Effector memory CD4-positive, alpha-beta T cell (primary cell): ENCODE measurements around the gene ULK4.

ENCODE experiments used
- DNase-seq, 3 donors: peaks; one replicate each; pipeline ENCODE4 v3.0.0-alpha.2; 2020
- H3K27ac ChIP-seq: 2 replicates; pipeline ENCODE4 v1.7.0; 2013; ENCODE audit warnings: mild to moderate bottlenecking, low read length, moderate library complexity; ENCODE audit not compliant: insufficient read depth, poor library complexity, severe bottlenecking
- H3K27me3 ChIP-seq: replicated peaks from 2 replicates; pipeline ENCODE4 v1.7.0; 2013; ENCODE audit warnings: mild to moderate bottlenecking, low read length; ENCODE audit not compliant: insufficient read depth, control insufficient read depth, poor library complexity, severe bottlenecking
- H3K36me3 ChIP-seq: 2 replicates; pipeline ENCODE4 v1.7.0; 2013; ENCODE audit warnings: mild to moderate bottlenecking, low read length, moderate library complexity; ENCODE audit not compliant: control insufficient read depth, insufficient read depth
- H3K4me1 ChIP-seq: 2 replicates; pipeline ENCODE4 v1.7.0; 2013; ENCODE audit warnings: low read length, mild to moderate bottlenecking; ENCODE audit not compliant: control insufficient read depth, insufficient read depth, poor library complexity, severe bottlenecking
- H3K4me3 ChIP-seq: 2 replicates; pipeline ENCODE4 v1.7.0; 2013; ENCODE audit warnings: low read length, low read depth, mild to moderate bottlenecking; ENCODE audit not compliant: insufficient read depth, poor library complexity, severe bottlenecking
- H3K9me3 ChIP-seq: 2 replicates; pipeline ENCODE4 v1.7.0; 2013; ENCODE audit warnings: mild to moderate bottlenecking, low read length, moderate library complexity; ENCODE audit not compliant: control insufficient read depth

ULK4 gene

DNA sequence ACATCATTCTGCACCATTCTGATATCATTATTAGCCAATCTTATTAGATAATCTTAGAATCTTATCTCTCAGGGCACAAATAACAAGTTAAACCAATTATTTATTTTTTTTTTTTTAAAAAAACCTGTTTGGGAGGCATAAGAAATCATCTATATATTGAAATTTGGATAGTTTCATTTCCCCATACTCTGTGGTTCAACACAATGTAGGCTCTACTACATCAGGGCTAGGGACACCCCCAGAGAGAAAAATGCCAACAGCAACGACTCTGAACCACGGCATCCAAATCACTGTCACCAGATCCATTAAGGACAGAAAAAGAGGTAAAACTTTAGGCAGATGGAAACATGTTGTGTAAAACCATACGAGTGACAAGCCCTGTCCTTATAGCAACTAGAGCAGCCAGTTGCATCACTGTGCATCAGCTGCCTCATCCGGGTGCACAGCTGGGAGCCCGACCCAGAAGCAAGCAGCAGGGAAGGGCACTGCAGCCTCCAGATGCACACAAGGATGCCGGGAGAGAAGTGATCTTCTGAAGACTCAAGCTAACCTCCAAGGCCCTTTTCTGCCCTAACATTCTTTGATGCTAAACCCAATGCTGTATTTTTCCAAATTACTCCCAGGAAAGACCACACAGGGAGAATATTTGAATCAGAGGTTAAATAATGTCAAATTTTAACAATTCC is 381.5 kb downstream of the ULK4 start:
- DNase-seq = no peak

DNA sequence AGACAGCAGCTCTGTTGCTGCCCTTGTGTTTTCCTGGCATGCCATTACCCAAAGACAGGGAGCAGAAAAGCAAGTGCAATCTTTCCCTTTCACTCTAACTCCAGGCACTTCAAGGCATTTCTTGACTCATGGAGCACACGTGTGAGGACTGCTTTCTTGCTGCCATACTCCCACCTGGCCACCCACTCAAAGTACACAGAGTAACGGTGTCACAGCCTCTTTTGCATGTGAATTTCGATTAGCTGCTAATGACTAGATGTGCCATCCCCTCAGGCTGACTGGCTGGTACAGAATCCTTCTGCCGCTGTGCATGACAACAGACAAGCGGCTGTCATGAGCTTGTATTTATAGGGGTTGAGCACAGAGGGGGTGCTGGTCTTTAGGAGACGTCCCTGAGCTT is 382.0 kb downstream of the ULK4 start:
- Histone ChIP-seq H3K36me3 (no peaks in the 10 kb centered on the region), H3K27me3 (no peaks in the 10 kb centered on the region), H3K4me1 (no peaks in the 10 kb centered on the region), H3K4me3 (no peak overlapping the region), H3K27ac (no peak overlapping the region), H3K9me3 (no peaks in the 10 kb centered on the region)
- DNase-seq = no peak

More for the DNA sequence above, 381.5 kb downstream of the ULK4 start:
- H3K27ac ChIP-seq = no peak overlapping the region
- H3K9me3 ChIP-seq = no peaks in the 10 kb centered on the region
- H3K36me3 ChIP-seq = no peaks in the 10 kb centered on the region
- H3K4me3 ChIP-seq = no peak overlapping the region
- no peaks in the 10 kb centered on the region for H3K4me1 ChIP-seq
- H3K27me3 ChIP-seq = no peaks in the 10 kb centered on the region

DNA sequence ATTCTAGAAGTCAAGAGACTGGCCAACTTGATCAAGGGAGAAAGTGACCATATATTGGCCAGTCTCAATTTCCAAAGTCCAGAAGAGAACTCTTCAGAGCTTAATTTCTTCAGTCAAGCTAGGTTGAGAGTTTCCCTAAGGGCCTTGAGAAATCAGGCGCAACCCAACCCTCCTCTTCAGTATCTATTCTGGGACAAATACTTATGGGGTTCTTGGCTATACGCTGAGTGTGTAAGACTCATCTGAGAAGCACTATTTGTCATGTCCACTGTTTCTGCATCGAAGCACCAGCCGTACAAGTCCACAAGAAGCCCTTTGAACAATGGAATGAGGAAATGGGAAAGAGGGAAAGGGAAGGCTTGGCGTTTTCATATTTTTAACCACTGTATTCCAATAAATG is 383.1 kb downstream of the ULK4 start:
- Histone ChIP-seq H3K4me1 (no peaks in the 10 kb centered on the region), H3K9me3 (no peaks in the 10 kb centered on the region), H3K36me3 (no peaks in the 10 kb centered on the region), H3K27ac (no peak overlapping the region), H3K27me3 (no peaks in the 10 kb centered on the region), H3K4me3 (no peak overlapping the region)
- DNase-seq = no peak

DNA sequence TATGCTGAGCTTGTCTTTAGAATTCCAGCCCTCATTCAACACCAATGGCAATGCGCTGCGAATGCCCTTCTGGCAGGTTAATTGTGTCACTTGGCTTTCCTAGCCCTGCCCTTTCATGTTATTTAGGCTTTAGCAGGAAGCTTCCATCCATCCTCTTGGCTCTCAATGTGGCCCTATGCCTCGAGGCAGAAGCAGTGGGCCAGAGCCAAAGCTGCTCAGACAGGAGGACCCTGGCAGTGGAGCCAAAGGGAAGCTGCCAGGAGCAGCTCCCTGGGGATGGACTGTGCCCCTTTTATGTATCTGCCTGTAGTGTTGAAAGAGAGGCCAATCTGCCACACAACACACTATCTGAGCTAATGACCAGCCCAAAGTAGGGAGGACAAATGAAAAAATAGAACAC is 386.2 kb downstream of the ULK4 start:
- DNase-seq = no peak
- Histone ChIP-seq H3K9me3 (no peaks in the 10 kb centered on the region), H3K4me3 (no peak overlapping the region), H3K36me3 (no peaks in the 10 kb centered on the region), H3K4me1 (no peaks in the 10 kb centered on the region), H3K27ac (no peak overlapping the region), H3K27me3 (no peaks in the 10 kb centered on the region)

DNA sequence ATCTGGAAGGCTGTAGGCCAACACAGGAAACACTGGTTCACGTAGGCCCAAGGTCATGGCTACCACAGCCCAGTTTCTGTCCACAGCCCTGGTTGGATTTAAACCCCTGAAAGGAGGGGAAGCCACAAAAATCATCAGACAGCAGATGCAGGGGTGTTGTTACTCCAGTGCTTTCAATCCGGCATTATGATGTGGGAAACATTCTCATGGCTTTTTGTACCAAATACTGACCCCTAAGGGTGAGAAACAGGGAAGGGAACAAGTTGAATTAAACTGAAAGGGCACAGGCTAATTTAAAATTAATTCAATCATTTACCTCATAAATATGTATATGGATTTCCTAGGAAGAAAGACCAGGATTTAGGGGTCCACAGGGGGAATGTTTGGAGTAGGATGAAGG is 387.0 kb downstream of the ULK4 start:
- no peak overlapping the region for H3K4me3 ChIP-seq
- H3K36me3 ChIP-seq = no peaks in the 10 kb centered on the region
- no peak for DNase-seq
- no peaks in the 10 kb centered on the region for H3K9me3 ChIP-seq
- H3K27me3 ChIP-seq = no peaks in the 10 kb centered on the region
- H3K27ac ChIP-seq = no peak overlapping the region
- no peaks in the 10 kb centered on the region for H3K4me1 ChIP-seq

DNA sequence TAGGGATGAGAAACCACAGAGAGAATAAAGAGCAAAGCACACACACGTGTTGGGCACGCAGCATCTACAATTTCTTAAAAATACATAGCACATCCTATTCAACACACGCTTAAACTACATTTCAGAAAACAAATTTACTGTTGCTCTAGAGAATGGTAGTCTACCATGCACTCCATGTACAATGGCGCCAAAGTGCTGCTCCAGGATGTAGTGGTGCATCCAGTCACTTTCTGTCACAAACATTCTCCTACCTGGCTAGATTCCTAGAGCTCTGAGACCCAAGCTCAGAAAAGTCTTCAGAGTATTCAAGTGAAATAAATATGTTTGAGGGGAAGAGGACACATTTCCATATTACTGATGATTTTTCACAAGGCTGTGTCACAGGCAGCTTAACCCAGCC is 388.3 kb downstream of the ULK4 start:
- no peaks in the 10 kb centered on the region for H3K36me3 ChIP-seq
- DNase-seq = no peak
- H3K9me3 ChIP-seq = no peaks in the 10 kb centered on the region

DNA sequence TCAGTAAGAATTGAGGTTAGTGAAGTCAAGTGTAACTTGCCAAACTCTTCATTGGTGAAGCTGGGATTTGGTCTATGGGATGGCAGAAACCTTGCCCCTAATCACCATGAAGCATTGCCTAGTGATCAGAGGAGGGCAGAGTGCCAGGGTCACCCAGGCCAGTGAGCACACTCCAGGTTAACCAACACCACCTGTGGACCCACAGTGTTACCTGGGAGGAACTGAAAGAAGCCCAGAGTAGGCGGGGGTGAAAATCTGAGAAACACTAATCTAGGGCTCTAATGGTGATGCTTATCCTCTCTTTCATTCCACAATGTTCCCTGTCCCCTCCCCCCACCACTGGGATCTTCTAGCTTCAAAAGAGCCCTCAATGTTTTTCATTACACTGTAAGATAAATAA is 389.8 kb downstream of the ULK4 start:
- H3K27me3 ChIP-seq = no peaks in the 10 kb centered on the region
- no peak overlapping the region for H3K27ac ChIP-seq
- no peak overlapping the region for H3K4me3 ChIP-seq
- H3K9me3 ChIP-seq = no peaks in the 10 kb centered on the region
- no peaks in the 10 kb centered on the region for H3K4me1 ChIP-seq
- no peaks in the 10 kb centered on the region for H3K36me3 ChIP-seq
- no peak for DNase-seq

More for the DNA sequence above, 388.3 kb downstream of the ULK4 start:
- Histone ChIP-seq H3K27ac (no peak overlapping the region), H3K4me3 (no peak overlapping the region), H3K27me3 (no peaks in the 10 kb centered on the region), H3K4me1 (no peaks in the 10 kb centered on the region)

DNA sequence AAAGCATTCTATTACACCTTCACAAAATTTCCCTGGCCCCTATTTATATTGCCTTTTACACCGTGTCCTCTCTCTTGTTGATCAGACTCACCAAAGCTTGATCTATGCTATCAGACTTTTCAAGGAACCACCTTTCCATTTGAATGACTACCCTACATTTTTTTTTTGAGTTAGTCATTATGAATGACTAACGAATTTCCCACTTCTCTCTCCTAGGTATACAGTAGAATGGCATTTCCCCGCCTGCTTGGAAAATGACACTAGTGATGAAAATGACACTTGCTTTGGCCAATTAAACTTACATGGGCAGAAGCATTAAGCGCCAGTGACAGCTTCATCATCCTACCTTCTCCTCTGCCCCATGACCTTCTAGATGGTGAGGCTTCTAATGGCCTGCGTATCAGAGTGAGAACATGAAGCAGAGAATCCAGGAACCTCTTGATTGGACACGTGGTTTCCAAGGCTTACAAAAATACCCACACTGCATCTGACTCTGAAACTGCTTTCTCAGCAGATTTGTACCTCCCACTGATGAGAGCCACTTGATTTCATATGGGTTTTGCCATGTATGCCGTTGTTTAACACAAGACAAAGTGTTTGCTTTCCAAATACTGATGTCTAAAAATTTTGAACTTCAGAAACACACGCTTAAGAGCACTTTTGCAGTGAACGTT is 392.1 kb downstream of the ULK4 start:
- no peaks in the 10 kb centered on the region for H3K4me1 ChIP-seq
- H3K27me3 ChIP-seq = no peaks in the 10 kb centered on the region
- no peak for DNase-seq
- H3K9me3 ChIP-seq = no peaks in the 10 kb centered on the region
- H3K27ac ChIP-seq = no peak overlapping the region
- no peaks in the 10 kb centered on the region for H3K36me3 ChIP-seq
- H3K4me3 ChIP-seq = no peak overlapping the region

DNA sequence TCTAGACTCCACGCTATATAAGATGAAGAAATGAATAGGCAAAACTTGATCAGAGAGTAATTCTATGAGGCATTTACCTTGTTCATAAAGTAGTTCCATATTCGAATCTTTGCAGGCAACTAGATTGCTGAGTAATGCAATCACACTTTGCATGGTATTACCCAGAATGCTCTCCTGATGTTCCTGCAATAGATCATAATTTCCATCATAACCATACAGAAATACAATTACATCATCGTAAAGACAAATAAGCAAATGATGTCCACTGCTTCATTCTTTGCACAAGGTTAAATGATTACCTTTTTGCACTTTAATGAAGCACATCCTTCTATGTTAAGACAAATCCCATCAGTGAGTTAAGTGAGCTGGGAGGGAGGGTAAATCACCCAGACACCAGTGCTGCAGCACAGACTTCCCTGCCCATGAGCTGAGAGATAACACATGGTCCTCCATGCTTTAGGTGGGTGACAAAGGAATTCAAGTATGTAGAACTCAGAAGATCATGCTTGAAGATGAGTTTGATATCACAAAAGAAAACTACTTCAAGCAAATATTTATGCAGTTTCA is 395.9 kb downstream of the ULK4 start:
- Histone ChIP-seq H3K9me3 (no peaks in the 10 kb centered on the region), H3K4me3 (no peak overlapping the region), H3K36me3 (no peaks in the 10 kb centered on the region), H3K27ac (no peak overlapping the region), H3K27me3 (no peaks in the 10 kb centered on the region), H3K4me1 (no peaks in the 10 kb centered on the region)
- no peak for DNase-seq

DNA sequence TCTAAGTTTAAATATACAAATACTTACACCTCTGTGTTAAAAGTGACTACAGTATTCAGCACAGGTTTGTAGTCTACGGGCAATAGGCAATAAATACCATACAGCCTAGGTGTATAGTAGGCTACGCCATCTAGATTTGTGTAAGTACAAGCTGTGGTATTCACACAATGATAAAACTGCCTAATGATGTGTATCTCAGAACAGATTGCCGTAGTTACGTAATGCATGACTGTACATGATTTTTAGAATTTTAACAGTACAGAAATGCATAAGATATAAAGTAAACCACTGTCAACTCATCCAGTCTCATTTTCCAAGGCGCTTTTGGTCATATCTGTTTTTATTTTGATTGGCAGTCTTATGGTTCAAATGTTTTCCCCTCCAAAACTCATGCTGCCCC is 396.9 kb downstream of the ULK4 start:
- H3K4me3 ChIP-seq = no peak overlapping the region
- no peaks in the 10 kb centered on the region for H3K4me1 ChIP-seq
- no peak for DNase-seq
- H3K27me3 ChIP-seq = no peaks in the 10 kb centered on the region
- no peak overlapping the region for H3K27ac ChIP-seq
- H3K36me3 ChIP-seq = no peaks in the 10 kb centered on the region
- no peaks in the 10 kb centered on the region for H3K9me3 ChIP-seq
